ENCODE results near the gene CERKL.
"Not testable (repeated sequence)": the region's sequence is repeated elsewhere in the genome, so short reads cannot be mapped to it uniquely, and the experiment has no call there.

CERKL gene, protein sequence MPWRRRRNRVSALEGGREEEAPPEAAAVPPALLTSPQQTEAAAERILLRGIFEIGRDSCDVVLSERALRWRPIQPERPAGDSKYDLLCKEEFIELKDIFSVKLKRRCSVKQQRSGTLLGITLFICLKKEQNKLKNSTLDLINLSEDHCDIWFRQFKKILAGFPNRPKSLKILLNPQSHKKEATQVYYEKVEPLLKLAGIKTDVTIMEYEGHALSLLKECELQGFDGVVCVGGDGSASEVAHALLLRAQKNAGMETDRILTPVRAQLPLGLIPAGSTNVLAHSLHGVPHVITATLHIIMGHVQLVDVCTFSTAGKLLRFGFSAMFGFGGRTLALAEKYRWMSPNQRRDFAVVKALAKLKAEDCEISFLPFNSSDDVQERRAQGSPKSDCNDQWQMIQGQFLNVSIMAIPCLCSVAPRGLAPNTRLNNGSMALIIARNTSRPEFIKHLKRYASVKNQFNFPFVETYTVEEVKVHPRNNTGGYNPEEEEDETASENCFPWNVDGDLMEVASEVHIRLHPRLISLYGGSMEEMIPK

DNA sequence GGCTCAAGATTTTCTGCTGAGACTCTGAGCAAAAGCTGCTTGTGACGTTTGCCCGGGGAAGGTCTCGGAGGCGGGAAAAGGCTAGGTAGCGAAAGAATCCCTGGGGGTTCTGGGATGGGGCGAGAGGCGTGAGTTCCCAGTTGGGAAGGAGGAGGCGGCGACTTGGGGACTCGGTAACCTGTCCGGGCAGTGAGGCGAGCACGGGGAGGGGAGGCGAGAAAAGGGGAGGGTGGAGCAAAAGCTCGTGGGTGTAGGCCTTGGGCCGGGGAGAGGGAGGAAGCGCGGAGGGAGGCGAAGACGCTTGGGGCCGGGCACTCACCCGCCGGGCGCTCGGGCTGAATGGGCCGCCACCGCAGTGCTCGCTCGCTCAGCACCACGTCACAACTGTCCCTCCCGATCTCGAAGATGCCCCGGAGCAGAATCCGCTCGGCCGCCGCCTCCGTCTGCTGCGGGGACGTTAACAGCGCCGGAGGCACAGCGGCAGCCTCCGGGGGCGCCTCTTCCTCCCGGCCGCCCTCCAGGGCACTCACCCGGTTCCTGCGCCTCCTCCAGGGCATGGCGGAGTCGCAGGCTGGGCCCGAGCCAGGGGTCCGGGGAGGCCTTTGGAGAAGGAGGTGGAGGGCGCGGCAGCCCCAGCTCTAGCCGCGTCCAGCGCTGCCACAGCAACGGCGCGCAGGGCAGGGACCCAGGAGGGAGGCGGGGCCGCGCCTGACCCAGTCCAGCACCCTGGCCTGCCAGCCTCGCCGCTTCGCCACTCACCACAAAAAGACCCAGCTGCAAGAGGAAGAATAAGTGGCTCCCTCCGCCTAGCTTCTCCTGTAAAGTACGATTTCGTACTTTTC lies at the start of gene CERKL:
Gene CERKL, minus strand, starts transcription at position 656 of the 842 bp plus-strand sequence. Its CDS starts 99 bp downstream, at position 557.
- Histone ChIP-seq H3K27ac (ENCODE audit: low read depth, low read length) (no peak within 1 kb of the TSS), H3K36me3 (ENCODE audit: insufficient read depth, low read length) (no peaks in the 10 kb centered on the region), H3K4me1 (ENCODE audit: control insufficient read depth, insufficient read depth, low read length, unreplicated experiment) (peaks cover 4% of the 10 kb centered on the region), H3K79me2 (ENCODE audit: control insufficient read depth, insufficient read depth, low read length, unreplicated experiment) (no peaks in the 10 kb centered on the region), H2AFZ (ENCODE audit: low read length, unreplicated experiment) (peak within 1 kb of the TSS; percentile 80), H3K4me3 (ENCODE audit: low read depth, low read length) (peak within 1 kb of the TSS; percentile 81), H3K27me3 (ENCODE audit: insufficient read depth, low read length) (peaks cover 67% of the 10 kb centered on the region)

- H2AFZ ChIP-seq (ENCODE audit: low read length, unreplicated experiment); H3K36me3 ChIP-seq (ENCODE audit: insufficient read depth, low read length); H3K4me3 ChIP-seq (ENCODE audit: low read depth, low read length); H3K4me1 ChIP-seq (ENCODE audit: control insufficient read depth, insufficient read depth, low read length, unreplicated experiment); H3K79me2 ChIP-seq (ENCODE audit: control insufficient read depth, insufficient read depth, low read length, unreplicated experiment); H3K27ac ChIP-seq (ENCODE audit: low read depth, low read length): not testable (repeated sequence)
- H3K27me3 ChIP-seq (ENCODE audit: insufficient read depth, low read length), result peaks cover 31% of the 10 kb centered on the region
These were observed 45.6 kb upstream of the CERKL start for GRCh38 chr2:181702519-181702918.

GRCh38 chr2:181698223-181698622 lies 41.3 kb upstream of the CERKL start:
- H3K79me2 ChIP-seq (ENCODE audit: control insufficient read depth, insufficient read depth, low read length, unreplicated experiment), result no peaks in the 10 kb centered on the region
- peaks cover 67% of the 10 kb centered on the region for H3K27me3 ChIP-seq (ENCODE audit: insufficient read depth, low read length)
- no peak overlapping the region for H2AFZ ChIP-seq (ENCODE audit: low read length, unreplicated experiment)
- no peak overlapping the region for H3K27ac ChIP-seq (ENCODE audit: low read depth, low read length)
- H3K4me1 ChIP-seq (ENCODE audit: control insufficient read depth, insufficient read depth, low read length, unreplicated experiment), result no peaks in the 10 kb centered on the region
- H3K4me3 ChIP-seq (ENCODE audit: low read depth, low read length), result no peak overlapping the region
- no peaks in the 10 kb centered on the region for H3K36me3 ChIP-seq (ENCODE audit: insufficient read depth, low read length)

GRCh38 chr2:181697571-181697970 lies 40.7 kb upstream of the CERKL start:
- Histone ChIP-seq H3K4me3 (ENCODE audit: low read depth, low read length) (no peak overlapping the region), H3K27me3 (ENCODE audit: insufficient read depth, low read length) (peaks cover 73% of the 10 kb centered on the region), H3K27ac (ENCODE audit: low read depth, low read length) (no peak overlapping the region), H2AFZ (ENCODE audit: low read length, unreplicated experiment) (no peak overlapping the region), H3K36me3 (ENCODE audit: insufficient read depth, low read length) (no peaks in the 10 kb centered on the region), H3K4me1 (ENCODE audit: control insufficient read depth, insufficient read depth, low read length, unreplicated experiment) (no peaks in the 10 kb centered on the region), H3K79me2 (ENCODE audit: control insufficient read depth, insufficient read depth, low read length, unreplicated experiment) (no peaks in the 10 kb centered on the region)

DNA sequence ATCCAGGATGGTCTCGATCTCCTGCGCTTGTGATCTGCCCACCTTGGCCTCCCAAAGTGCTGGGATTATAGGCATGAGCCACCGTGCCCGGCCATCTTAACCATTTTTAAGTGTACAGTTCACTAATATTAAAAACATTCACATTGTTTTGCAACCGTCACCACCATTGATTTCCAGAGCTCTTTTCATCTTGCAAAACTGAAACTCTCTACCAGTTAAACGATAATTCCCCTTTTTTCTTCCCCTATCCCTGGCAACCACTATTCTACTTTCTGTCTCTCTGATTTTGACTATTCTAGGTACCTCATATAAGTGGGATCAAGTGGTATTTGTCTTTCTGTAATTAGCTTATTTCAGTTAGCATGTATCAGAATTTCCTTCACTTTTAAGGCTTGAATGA lies 40.2 kb upstream of the CERKL start:
- no peak overlapping the region for H2AFZ ChIP-seq (ENCODE audit: low read length, unreplicated experiment)

GRCh38 chr2:181694271-181694670 lies 37.4 kb upstream of the CERKL start:
- H3K4me1 ChIP-seq (ENCODE audit: control insufficient read depth, insufficient read depth, low read length, unreplicated experiment), result no peaks in the 10 kb centered on the region
- H3K27ac ChIP-seq (ENCODE audit: low read depth, low read length), result no peak overlapping the region
- no peaks in the 10 kb centered on the region for H3K36me3 ChIP-seq (ENCODE audit: insufficient read depth, low read length)
- no peak overlapping the region for H3K4me3 ChIP-seq (ENCODE audit: low read depth, low read length)
- H3K79me2 ChIP-seq (ENCODE audit: control insufficient read depth, insufficient read depth, low read length, unreplicated experiment), result no peaks in the 10 kb centered on the region
- peaks cover 86% of the 10 kb centered on the region for H3K27me3 ChIP-seq (ENCODE audit: insufficient read depth, low read length)
- H2AFZ ChIP-seq (ENCODE audit: low read length, unreplicated experiment), result no peak overlapping the region

More for the DNA sequence above, 40.2 kb upstream of the CERKL start:
- Histone ChIP-seq H3K36me3 (ENCODE audit: insufficient read depth, low read length) (no peaks in the 10 kb centered on the region), H3K4me3 (ENCODE audit: low read depth, low read length) (no peak overlapping the region), H3K79me2 (ENCODE audit: control insufficient read depth, insufficient read depth, low read length, unreplicated experiment) (no peaks in the 10 kb centered on the region), H3K27me3 (ENCODE audit: insufficient read depth, low read length) (peaks cover 78% of the 10 kb centered on the region), H3K4me1 (ENCODE audit: control insufficient read depth, insufficient read depth, low read length, unreplicated experiment) (no peaks in the 10 kb centered on the region), H3K27ac (ENCODE audit: low read depth, low read length) (no peak overlapping the region)

DNA sequence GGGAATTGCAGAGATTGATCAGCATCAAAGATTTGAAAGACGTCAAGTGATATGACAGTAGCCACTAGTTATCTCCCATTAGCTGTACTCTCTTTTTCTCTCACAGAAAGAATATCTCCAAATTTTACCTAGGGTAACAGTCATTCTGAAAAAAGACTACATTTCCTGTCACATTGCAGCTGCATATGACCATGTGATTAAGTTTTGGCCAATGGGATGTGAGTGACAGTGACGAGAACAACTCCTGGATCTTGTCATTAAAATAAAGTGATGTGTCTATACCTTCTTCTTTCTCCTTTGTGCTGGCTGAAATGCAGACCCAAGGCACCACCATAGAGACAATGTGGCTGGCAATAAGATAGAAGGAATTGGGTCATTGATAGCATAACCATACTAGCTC lies 34.0 kb upstream of the CERKL start:
- H3K27me3 ChIP-seq (ENCODE audit: insufficient read depth, low read length), result peaks cover 91% of the 10 kb centered on the region
- H3K79me2 ChIP-seq (ENCODE audit: control insufficient read depth, insufficient read depth, low read length, unreplicated experiment), result no peaks in the 10 kb centered on the region
- H3K4me1 ChIP-seq (ENCODE audit: control insufficient read depth, insufficient read depth, low read length, unreplicated experiment), result no peaks in the 10 kb centered on the region
- no peak overlapping the region for H2AFZ ChIP-seq (ENCODE audit: low read length, unreplicated experiment)
- no peak overlapping the region for H3K4me3 ChIP-seq (ENCODE audit: low read depth, low read length)
- no peaks in the 10 kb centered on the region for H3K36me3 ChIP-seq (ENCODE audit: insufficient read depth, low read length)
- no peak overlapping the region for H3K27ac ChIP-seq (ENCODE audit: low read depth, low read length)

- Histone ChIP-seq H3K27me3 (ENCODE audit: insufficient read depth, low read length) (peaks cover 96% of the 10 kb centered on the region), H3K27ac (ENCODE audit: low read depth, low read length) (no peak overlapping the region), H3K79me2 (ENCODE audit: control insufficient read depth, insufficient read depth, low read length, unreplicated experiment) (no peaks in the 10 kb centered on the region), H2AFZ (ENCODE audit: low read length, unreplicated experiment) (no peak overlapping the region), H3K4me1 (ENCODE audit: control insufficient read depth, insufficient read depth, low read length, unreplicated experiment) (no peaks in the 10 kb centered on the region), H3K4me3 (ENCODE audit: low read depth, low read length) (no peak overlapping the region), H3K36me3 (ENCODE audit: insufficient read depth, low read length) (no peaks in the 10 kb centered on the region)
These were observed 29.8 kb upstream of the CERKL start for GRCh38 chr2:181686576-181687185.

GRCh38 chr2:181685150-181685688 lies 28.3 kb upstream of the CERKL start:
- Histone ChIP-seq H3K79me2 (ENCODE audit: control insufficient read depth, insufficient read depth, low read length, unreplicated experiment) (no peaks in the 10 kb centered on the region), H3K4me3 (ENCODE audit: low read depth, low read length) (no peak overlapping the region), H3K36me3 (ENCODE audit: insufficient read depth, low read length) (no peaks in the 10 kb centered on the region), H2AFZ (ENCODE audit: low read length, unreplicated experiment) (no peak overlapping the region), H3K4me1 (ENCODE audit: control insufficient read depth, insufficient read depth, low read length, unreplicated experiment) (peaks cover 3% of the 10 kb centered on the region), H3K27me3 (ENCODE audit: insufficient read depth, low read length) (peaks cover 98% of the 10 kb centered on the region), H3K27ac (ENCODE audit: low read depth, low read length) (no peak overlapping the region)

DNA sequence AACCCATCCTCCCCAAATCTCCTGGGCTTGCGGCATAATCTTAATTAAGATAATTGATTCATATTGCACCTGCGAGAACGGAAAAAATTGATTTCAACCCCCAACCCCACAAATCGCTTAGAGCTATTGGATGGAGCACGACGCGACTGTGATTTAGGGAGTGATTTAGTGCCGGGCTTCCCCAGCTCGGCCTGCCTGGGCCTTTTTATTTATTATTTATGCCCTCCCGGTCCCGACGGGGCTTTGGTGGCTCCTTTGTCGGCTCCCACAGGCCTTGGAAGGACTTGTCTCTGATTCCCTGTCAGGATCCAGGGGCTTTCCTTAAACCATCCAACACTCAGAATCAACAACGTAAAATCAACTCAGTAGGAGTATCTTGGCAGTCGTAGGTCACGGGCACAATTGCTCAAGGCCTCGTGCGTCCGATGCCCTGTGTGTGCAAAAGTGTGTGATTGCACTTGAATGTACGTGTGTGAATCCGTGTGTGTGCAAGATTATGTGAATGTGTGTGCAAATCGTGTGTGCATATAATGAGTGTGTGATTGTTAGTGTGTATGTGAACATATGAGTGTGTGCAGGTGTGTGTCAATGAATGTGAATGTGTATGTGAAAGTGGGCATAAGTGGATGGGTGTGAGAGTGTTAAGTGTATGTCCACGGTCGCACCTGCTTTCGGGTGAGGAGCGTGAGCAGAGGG lies 27.7 kb upstream of the CERKL start:
- H3K36me3 ChIP-seq (ENCODE audit: insufficient read depth, low read length), result no peaks in the 10 kb centered on the region
- H3K79me2 ChIP-seq (ENCODE audit: control insufficient read depth, insufficient read depth, low read length, unreplicated experiment), result no peaks in the 10 kb centered on the region
- H3K4me3 ChIP-seq (ENCODE audit: low read depth, low read length), result no peak overlapping the region
- H2AFZ ChIP-seq (ENCODE audit: low read length, unreplicated experiment), result no peak overlapping the region
- H3K4me1 ChIP-seq (ENCODE audit: control insufficient read depth, insufficient read depth, low read length, unreplicated experiment), result peaks cover 3% of the 10 kb centered on the region
- peaks cover 98% of the 10 kb centered on the region for H3K27me3 ChIP-seq (ENCODE audit: insufficient read depth, low read length)
- no peak overlapping the region for H3K27ac ChIP-seq (ENCODE audit: low read depth, low read length)

Data from ACC112 (cell line).